Upper lobe of left lung (tissue), 6 donors: Measurements from ENCODE around the gene MUC5AC. TPM values are rescaled to one million over a fixed set of nuclear protein-coding genes. Genes with fewer than 3 reads are reported as not detected.

Source experiments
- ATAC-seq, 2 donors: fragments of 200-7000 bp; cut with Tn5 transposase; one replicate each; pipeline ENCODE4 v1.9.1; 2022; ENCODE audit warnings: mild to moderate bottlenecking in 2 of 2, moderate library complexity in 2 of 2; ENCODE audit not compliant: low FRiP score in 2 of 2
- DNase-seq, 2 donors: peaks; one replicate each; pipeline ENCODE4 v3.0.0-alpha.2; 2019 to 2020
- H3K27ac ChIP-seq, 4 donors: fragments of 200-600 bp; sonication (generic); one replicate each; pipeline ENCODE4 v1.5.1; 2016 to 2019
- H3K27me3 ChIP-seq, 4 donors: fragments of 200-600 bp; sonication (generic); one replicate each; pipeline ENCODE4 v1.5.1; 2017 to 2019
- H3K36me3 ChIP-seq, 4 donors: fragments of 200-600 bp; sonication (generic); one replicate each; pipeline ENCODE4 v1.5.1; 2016 to 2019
- H3K4me1 ChIP-seq, 4 donors: fragments of 200-600 bp; sonication (generic); one replicate each; pipeline ENCODE4 v1.5.1; 2018 to 2019
- H3K4me3 ChIP-seq, 4 donors: fragments of 200-600 bp; sonication (generic); one replicate each; pipeline ENCODE4 v1.5.1; 2017 to 2019; ENCODE audit warnings: mild to moderate bottlenecking in 2 of 4, moderate library complexity in 1 of 4
- H3K9me3 ChIP-seq, 4 donors: fragments of 200-600 bp; sonication (generic); one replicate each; pipeline ENCODE4 v1.5.1; 2018 to 2019
- EP300 ChIP-seq, 4 donors: sonication (generic); formaldehyde crosslinking; IDR thresholded peaks; one replicate each; pipeline ENCODE4 v1.5.1; 2017; ENCODE audit warnings: antibody characterized with exemption in 4 of 4, control low read depth in 2 of 4
- POLR2A ChIP-seq, 4 donors: fragments of 450-650 bp; IDR thresholded peaks; one replicate each; pipeline ENCODE4 v1.5.1; 2016 to 2017; ENCODE audit warnings: antibody characterized with exemption in 4 of 4, mild to moderate bottlenecking in 2 of 4
- POLR2AphosphoS5 ChIP-seq, 2 donors: sonication (generic); formaldehyde crosslinking; IDR thresholded peaks; one replicate each; pipeline ENCODE4 v1.5.1; 2017; ENCODE audit warnings: antibody characterized with exemption in 2 of 2
- WGBS, 2 donors: methylation state at CpG; one replicate each; pipeline ENCODE4 v1.1.5; 2017 to 2018; 5-methylcytosine and 5-hydroxymethylcytosine counted together
- total RNA-seq, 6 donors: library from RNA; depleted of rRNA in 4 of 6; stranded (reverse); fragments of >200 nt in 4 of 6; gene quantifications; one replicate each; pipeline versions ENCODE4 v1.1.0 to v1.2.1, GENCODE V29; 2016 to 2021
- TF ChIP-seq, protein P1 (sequence below), 6 experiments: fragments of 450-650 bp in 4 of 6; fragments of 200-600 bp in 2 of 6; sonication (generic) in 2 of 6; IDR thresholded peaks; one replicate each; pipeline ENCODE4 v1.5.1; 2016 to 2019; ENCODE audit warnings: antibody characterized with exemption in 6 of 6
- donor health status: DM: no; HTN: no; CAD: no; lungs with moderate emphysema.
- donor health status: DM: no; HTN: yes; CAD: no; lungs with severe emphysema.

Gene MUC5AC
- total RNA-seq, 6 donors from 2014 or later: under 0.01 to 7.3 (median 0.78) TPM; not detected in 1

DNA sequence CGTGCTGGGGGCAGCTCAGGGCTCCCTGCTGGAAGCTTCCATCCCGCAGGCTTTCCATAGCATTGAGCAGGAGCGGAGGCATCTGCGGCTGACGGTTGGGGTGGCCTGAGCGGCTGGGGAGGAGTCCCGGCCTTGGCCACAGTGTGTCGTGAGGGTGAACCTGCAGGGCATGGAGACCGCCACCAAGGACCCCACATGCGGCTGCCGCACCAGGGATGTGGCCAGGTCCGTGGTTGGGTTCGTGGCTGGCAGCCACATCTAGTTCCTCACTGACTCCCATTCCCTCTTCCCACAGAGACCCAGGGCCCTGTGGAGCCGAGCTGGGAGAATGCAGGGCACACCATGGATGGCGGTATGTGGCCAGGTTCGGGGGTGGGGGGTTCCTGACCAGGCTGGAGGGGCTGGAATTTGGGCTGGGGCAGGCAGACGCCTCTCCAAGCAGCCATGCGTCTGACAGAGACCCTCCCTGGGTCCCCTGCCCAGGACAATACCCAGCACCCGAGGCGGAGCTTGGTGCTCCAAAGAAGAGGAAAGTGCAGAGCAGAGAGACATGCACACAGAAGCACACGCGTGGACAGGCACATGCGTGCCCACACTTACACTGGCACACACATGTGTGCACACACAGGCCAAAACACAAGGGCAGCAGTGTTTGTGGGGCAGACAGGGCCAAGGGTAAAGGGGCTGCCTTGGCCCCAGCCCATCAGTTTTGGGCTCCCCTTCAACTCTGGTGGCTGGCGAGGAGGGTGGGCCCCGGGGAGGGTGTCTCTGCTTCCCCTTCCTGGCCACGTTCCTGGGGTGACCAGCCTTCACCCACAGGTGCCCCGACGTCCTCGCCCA lies 67.9 kb downstream of the MUC5AC start:
- no peak for TF ChIP-seq POLR2AphosphoS5 (IDR thresholded peaks at IDR 0.05)
- TF ChIP-seq EP300 (IDR thresholded peaks at IDR 0.05): no peak
- TF ChIP-seq POLR2A (IDR thresholded peaks at IDR 0.05): no peak
- TF ChIP-seq, protein P1, sequence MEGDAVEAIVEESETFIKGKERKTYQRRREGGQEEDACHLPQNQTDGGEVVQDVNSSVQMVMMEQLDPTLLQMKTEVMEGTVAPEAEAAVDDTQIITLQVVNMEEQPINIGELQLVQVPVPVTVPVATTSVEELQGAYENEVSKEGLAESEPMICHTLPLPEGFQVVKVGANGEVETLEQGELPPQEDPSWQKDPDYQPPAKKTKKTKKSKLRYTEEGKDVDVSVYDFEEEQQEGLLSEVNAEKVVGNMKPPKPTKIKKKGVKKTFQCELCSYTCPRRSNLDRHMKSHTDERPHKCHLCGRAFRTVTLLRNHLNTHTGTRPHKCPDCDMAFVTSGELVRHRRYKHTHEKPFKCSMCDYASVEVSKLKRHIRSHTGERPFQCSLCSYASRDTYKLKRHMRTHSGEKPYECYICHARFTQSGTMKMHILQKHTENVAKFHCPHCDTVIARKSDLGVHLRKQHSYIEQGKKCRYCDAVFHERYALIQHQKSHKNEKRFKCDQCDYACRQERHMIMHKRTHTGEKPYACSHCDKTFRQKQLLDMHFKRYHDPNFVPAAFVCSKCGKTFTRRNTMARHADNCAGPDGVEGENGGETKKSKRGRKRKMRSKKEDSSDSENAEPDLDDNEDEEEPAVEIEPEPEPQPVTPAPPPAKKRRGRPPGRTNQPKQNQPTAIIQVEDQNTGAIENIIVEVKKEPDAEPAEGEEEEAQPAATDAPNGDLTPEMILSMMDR (IDR thresholded peaks at IDR 0.05): no peak
- Histone ChIP-seq H3K36me3 (no peaks in the 10 kb centered on the region), H3K9me3 (no peaks in the 10 kb centered on the region), H3K4me3 (no peak overlapping the region), H3K27ac (no peak overlapping the region), H3K4me1 (peaks cover 0 to 5% (median 1%) of the 10 kb centered on the region in 4 donors), H3K27me3 (peaks cover 0 to 15% (median 0%) of the 10 kb centered on the region in 4 donors)
- WGBS, 2 donors: 81 to 85% methylated on average over 11 to 29 of the region's 29 CpGs
- ATAC-seq (no peak), DNase-seq (peak in 1 of 2 donors; percentile 66)

DNA sequence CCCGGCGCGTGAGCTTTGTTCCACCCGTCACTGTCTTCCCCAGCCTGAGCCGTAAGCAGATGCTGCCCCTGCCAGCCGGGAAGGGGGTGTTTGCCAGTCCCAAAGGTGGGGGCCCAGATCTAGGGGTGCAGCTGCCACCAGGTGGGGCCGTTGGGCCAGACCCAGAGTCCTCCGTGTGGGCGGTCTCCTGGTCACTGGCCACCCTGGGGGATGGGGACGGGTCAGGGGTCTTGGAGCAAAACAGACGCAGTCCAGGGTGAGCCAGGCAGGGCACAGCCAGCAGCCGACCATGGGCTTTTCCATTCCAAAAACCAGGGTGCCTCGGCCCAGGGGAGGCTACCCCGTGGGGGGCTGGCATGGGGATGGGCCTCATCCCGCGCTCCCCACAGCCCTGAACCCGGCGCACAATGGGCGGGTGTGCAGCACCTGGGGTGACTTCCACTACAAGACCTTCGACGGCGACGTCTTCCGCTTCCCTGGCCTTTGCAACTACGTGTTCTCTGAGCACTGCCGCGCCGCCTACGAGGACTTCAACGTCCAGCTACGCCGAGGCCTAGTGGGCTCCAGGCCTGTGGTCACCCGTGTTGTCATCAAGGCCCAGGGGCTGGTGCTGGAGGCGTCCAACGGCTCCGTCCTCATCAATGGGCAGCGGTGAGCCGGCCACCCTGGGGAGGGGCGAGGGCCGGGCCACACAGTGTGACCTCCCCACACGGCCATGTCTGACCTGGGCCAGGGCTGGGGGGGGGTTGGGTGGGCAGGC lies 68.7 kb downstream of the MUC5AC start:
- Histone ChIP-seq H3K9me3 (no peaks in the 10 kb centered on the region), H3K27me3 (peaks cover 0 to 13% (median 0%) of the 10 kb centered on the region in 4 donors), H3K36me3 (no peaks in the 10 kb centered on the region), H3K27ac (no peak overlapping the region), H3K4me1 (peaks cover 0 to 5% (median 1%) of the 10 kb centered on the region in 4 donors), H3K4me3 (no peak overlapping the region)
- WGBS, 2 donors: 74 to 91% methylated on average over 12 to 41 of the region's 41 CpGs
- TF ChIP-seq POLR2A (IDR thresholded peaks at IDR 0.05): no peak
- TF ChIP-seq, protein P1 (IDR thresholded peaks at IDR 0.05): peak in 1 of 6 experiments; percentile 15
- ATAC-seq (no peak), DNase-seq (peak in 1 of 2 donors; percentile 74)

DNA sequence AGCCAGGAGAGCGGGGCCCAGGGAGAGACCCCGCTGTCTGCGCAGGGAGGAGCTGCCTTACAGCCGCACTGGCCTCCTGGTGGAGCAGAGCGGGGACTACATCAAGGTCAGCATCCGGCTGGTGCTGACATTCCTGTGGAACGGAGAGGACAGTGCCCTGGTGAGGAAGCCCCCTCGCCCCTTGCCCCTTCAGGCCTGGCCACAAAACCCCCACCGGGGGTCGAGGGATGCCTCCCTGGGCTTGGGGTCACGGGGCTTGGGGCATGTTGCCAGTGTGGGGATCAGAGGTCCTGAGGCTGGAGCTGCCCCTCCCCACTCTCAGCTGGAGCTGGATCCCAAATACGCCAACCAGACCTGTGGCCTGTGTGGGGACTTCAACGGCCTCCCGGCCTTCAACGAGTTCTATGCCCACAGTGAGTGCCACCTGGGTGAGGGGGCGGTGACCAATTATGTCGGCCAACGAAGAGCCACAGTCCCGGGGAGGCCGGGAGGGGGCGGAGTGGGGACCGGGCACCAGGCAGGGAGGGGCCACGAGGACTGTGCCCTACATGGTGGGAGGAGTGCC lies 69.3 kb downstream of the MUC5AC start:
- Histone ChIP-seq H3K4me1 (peaks cover 0 to 5% (median 1%) of the 10 kb centered on the region in 4 donors), H3K9me3 (no peaks in the 10 kb centered on the region), H3K4me3 (no peak overlapping the region), H3K36me3 (no peaks in the 10 kb centered on the region), H3K27ac (no peak overlapping the region), H3K27me3 (peaks cover 0 to 13% (median 0%) of the 10 kb centered on the region in 4 donors)
- ATAC-seq (no peak), DNase-seq (peak in 1 of 2 donors; percentile 75)
- TF ChIP-seq, protein P1 (IDR thresholded peaks at IDR 0.05): peak in 1 of 6 experiments; percentile 20
- TF ChIP-seq EP300 (IDR thresholded peaks at IDR 0.05): no peak
- WGBS, 2 donors: 59% methylated on average over 10 of the region's 23 CpGs; no CpG with 5 or more reads in 1 of the 2 donors

DNA sequence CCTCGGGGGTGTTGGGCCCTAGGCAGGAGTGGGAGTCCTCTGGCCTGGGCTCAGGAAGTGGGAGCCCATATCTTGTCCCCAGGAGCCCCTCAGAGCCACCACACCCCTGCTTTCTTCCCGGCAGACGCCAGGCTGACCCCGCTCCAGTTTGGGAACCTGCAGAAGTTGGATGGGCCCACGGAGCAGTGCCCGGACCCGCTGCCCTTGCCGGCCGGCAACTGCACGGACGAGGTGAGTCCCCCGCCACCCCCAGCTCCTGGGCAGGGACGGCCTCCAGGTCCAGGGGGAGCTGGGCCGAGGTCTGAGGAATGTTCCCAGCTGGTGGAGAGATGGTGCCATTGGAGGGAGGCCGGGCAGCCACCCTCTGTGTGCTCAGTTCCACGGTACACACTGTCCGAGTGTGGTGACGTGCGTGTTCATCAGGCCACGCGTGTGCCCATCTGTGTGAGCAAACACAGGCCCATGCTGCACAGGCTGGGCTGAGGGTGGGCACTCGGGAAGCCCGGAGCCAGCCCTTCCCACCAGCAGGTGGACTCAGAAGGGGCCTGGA lies 69.9 kb downstream of the MUC5AC start:
- Histone ChIP-seq H3K27me3 (peaks cover 0 to 11% (median 0%) of the 10 kb centered on the region in 4 donors), H3K36me3 (no peaks in the 10 kb centered on the region), H3K27ac (no peak overlapping the region), H3K4me3 (no peak overlapping the region), H3K9me3 (no peaks in the 10 kb centered on the region), H3K4me1 (peaks cover 0 to 4% (median 0%) of the 10 kb centered on the region in 4 donors)
- TF ChIP-seq EP300 (IDR thresholded peaks at IDR 0.05) (no peak), POLR2A (IDR thresholded peaks at IDR 0.05) (no peak), POLR2AphosphoS5 (IDR thresholded peaks at IDR 0.05) (no peak)
- TF ChIP-seq, protein P1 (IDR thresholded peaks at IDR 0.05): no peak
- ATAC-seq (no peak), DNase-seq (peak in 1 of 2 donors; percentile 73)
- WGBS, 2 donors: 80 to 83% methylated on average over 4 to 11 of the region's 23 CpGs
